Measurements from ENCODE around the gene DDHD1. TPM values are rescaled to one million over a fixed set of nuclear protein-coding genes. Genes with fewer than 3 reads are reported as not detected.

DDHD1 gene
- total RNA-seq, 1 experiment from 2014 or later = 15.7 TPM

- Histone ChIP-seq H3K18ac (ENCODE audit: insufficient read length, low read depth, low read length) (no peak overlapping the region), H2BK20ac (ENCODE audit: low read depth, low read length, poor library complexity, severe bottlenecking) (no peak overlapping the region), H3K27ac (ENCODE audit: insufficient read length, low read depth, low read length) (no peak overlapping the region), H2AK5ac (ENCODE audit: insufficient read length, low read length) (no peak overlapping the region), H3K4me2 (ENCODE audit: insufficient read depth, insufficient read length, low read length) (no peak overlapping the region), H3K4me1 (ENCODE audit: insufficient read depth, low read length) (no peaks in the 10 kb centered on the region), H2BK12ac (ENCODE audit: insufficient read length, low read depth, low read length) (no peak overlapping the region), H3K23me2 (ENCODE audit: insufficient read length, low read depth, low read length, poor library complexity, severe bottlenecking) (no peaks in the 10 kb centered on the region), H3K27me3 (ENCODE audit: insufficient read depth, low read length) (no peaks in the 10 kb centered on the region), H3K23ac (ENCODE audit: insufficient read length, low read depth, low read length) (no peak overlapping the region), H3K9me3 (ENCODE audit: control insufficient read depth, low read depth, low read length) (no peaks in the 10 kb centered on the region), H4K91ac (ENCODE audit: insufficient read length, low read depth, low read length) (no peak overlapping the region), H4K8ac (replicated peaks; ENCODE audit: insufficient read length, low read depth, low read length) (no peak overlapping the region), H4K5ac (ENCODE audit: insufficient read length, low read depth, low read length) (no peak overlapping the region), H3K4ac (ENCODE audit: low read depth, low read length) (no peak overlapping the region), H4K20me1 (ENCODE audit: control insufficient read depth, insufficient read depth, insufficient read length) (no peaks in the 10 kb centered on the region), H2BK5ac (ENCODE audit: insufficient read length, low read length) (no peak overlapping the region), H3T11ph (ENCODE audit: low read length) (no peak overlapping the region), H3K79me1 (ENCODE audit: insufficient read depth, low read depth, low read length, poor library complexity, severe bottlenecking) (no peaks in the 10 kb centered on the region), H2BK120ac (ENCODE audit: low read depth, low read length, poor library complexity, severe bottlenecking) (no peak overlapping the region), H3K14ac (ENCODE audit: insufficient read depth, low read length) (no peak overlapping the region), H3K56ac (ENCODE audit: insufficient read length, low read depth, low read length) (no peak overlapping the region), H3K9ac (ENCODE audit: extremely low read depth, insufficient read length, low read length) (no peak overlapping the region), H3K79me2 (ENCODE audit: insufficient read depth, low read length) (no peaks in the 10 kb centered on the region), H2AFZ (ENCODE audit: low read length) (no peak overlapping the region), H2BK15ac (ENCODE audit: low read depth, low read length) (no peak overlapping the region)
- H3K4me3 Mint-ChIP-seq = no peak overlapping the region
- peaks cover 1 to 7% (median 3%) of the 10 kb centered on the region in 3 experiments; a peak in 4 of 7 replicates for H3K36me3 Mint-ChIP-seq (ENCODE audit: insufficient read depth in 1 of 3, low read depth in 3 of 3)
- no peaks in the 10 kb centered on the region for H3K9me3 Mint-ChIP-seq
- no peak for TF ChIP-seq CTCF (conservative IDR thresholded peaks at IDR 0.05)
- no CpG with 5 or more reads among the region's 1 CpG for WGBS (ENCODE audit: extremely low coverage, insufficient read length, low lambda C conversion rate)
- H3K4me1 Mint-ChIP-seq = peaks cover 6 to 10% of the 10 kb centered on the region in 2 experiments
- no peak for DNase-seq
- no peaks in the 10 kb centered on the region for H3K27me3 Mint-ChIP-seq (ENCODE audit: low read depth)
- no peak overlapping the region for H3K27ac Mint-ChIP-seq
Observed at GRCh38 chr14:53060046-53060445, 93.1 kb downstream of the DDHD1 start.
